WTC11 (cell line): Measurements from ENCODE around the gene GAS6. TPM values are rescaled to one million over a fixed set of nuclear protein-coding genes. Genes with fewer than 3 reads are reported as not detected.
A peak's percentile ranks its signal among the peaks of the same experiment; 100 is the strongest.

Experiments
- ATAC-seq: fragments of 200-7000 bp; cut with Tn5 transposase; 2 replicates; pipeline ENCODE4 v1.10.0; 2021; ENCODE audit warnings: mild to moderate bottlenecking, moderate library complexity
- CTCF ChIA-PET: fragments of 300-600 bp; sonication (Branson Sonifier 250); formaldehyde crosslinking; loops from one replicate; lab custom pipeline; 2021; ENCODE audit warnings: antibody characterized with exemption; lab: Charles Lee
- POLR2A ChIA-PET: fragments of 350-600 bp; sonication (Branson Sonifier 250); formaldehyde crosslinking; loops from one replicate; lab custom pipeline; 2021; ENCODE audit warnings: antibody characterized with exemption; lab: Charles Lee
- DNase-seq: peaks from one replicate; pipeline ENCODE4 v3.0.0; 2021; ENCODE audit warnings: low spot score
- H3K27ac Mint-ChIP-seq: 2 replicates; pipeline ENCODE4 v1.8.0; 2021; ENCODE audit warnings: mixed read lengths
- H3K27me3 Mint-ChIP-seq: 2 replicates; pipeline ENCODE4 v1.8.0; 2021; ENCODE audit warnings: low read depth, mild to moderate bottlenecking, moderate library complexity, mixed read lengths
- H3K36me3 Mint-ChIP-seq: 2 replicates; pipeline ENCODE4 v1.8.0; 2021; ENCODE audit warnings: mixed read lengths
- H3K4me1 Mint-ChIP-seq: 2 replicates; pipeline ENCODE4 v1.8.0; 2022; ENCODE audit warnings: mixed read lengths
- H3K4me3 Mint-ChIP-seq: 2 replicates; pipeline ENCODE4 v1.8.0; 2021; ENCODE audit warnings: mild to moderate bottlenecking, moderate library complexity, mixed read lengths
- H3K9me3 Mint-ChIP-seq: 2 replicates; pipeline ENCODE4 v1.8.0; 2021; ENCODE audit warnings: mixed read lengths
- CTCF ChIP-seq: fragments of 200-600 bp; IDR thresholded peaks from 2 replicates; pipeline ENCODE4 v1.8.0; 2022; ENCODE audit warnings: antibody characterized with exemption
- FOXJ3 ChIP-seq: sonication (generic); formaldehyde crosslinking; IDR thresholded peaks from 2 replicates; pipeline ENCODE4 v1.9.0; 2021; ENCODE audit warnings: missing genetic modification reagents, mild to moderate bottlenecking, borderline replicate concordance
- GABPB1 ChIP-seq: sonication (generic); formaldehyde crosslinking; IDR thresholded peaks from 2 replicates; pipeline ENCODE4 v1.8.1; 2023; ENCODE audit warnings: mild to moderate bottlenecking, missing genetic modification reagents
- MXD4 ChIP-seq: fragments of 250-450 bp; sonication (Bioruptor Pico); IDR thresholded peaks from 2 replicates; pipeline ENCODE4 v1.8.0; 2021; ENCODE audit warnings: mild to moderate bottlenecking, moderate library complexity, borderline replicate concordance
- MYBL2 ChIP-seq: sonication (generic); formaldehyde crosslinking; IDR thresholded peaks from 2 replicates; pipeline ENCODE4 v1.8.1; 2023; ENCODE audit warnings: mild to moderate bottlenecking, moderate library complexity, missing genetic modification reagents
- NFE2L1 ChIP-seq: sonication (generic); formaldehyde crosslinking; IDR thresholded peaks from 2 replicates; pipeline ENCODE4 v1.8.1; 2023; ENCODE audit warnings: missing genetic modification reagents
- NR1H2 ChIP-seq: sonication (generic); formaldehyde crosslinking; IDR thresholded peaks from 2 replicates; pipeline ENCODE4 v1.9.0; 2021; ENCODE audit warnings: mild to moderate bottlenecking, moderate library complexity, missing genetic modification reagents
- PRRX2 ChIP-seq: fragments of 250-450 bp; sonication (Bioruptor Pico); IDR thresholded peaks from 2 replicates; pipeline ENCODE4 v1.8.0; 2021; ENCODE audit warnings: mild to moderate bottlenecking
- RELA ChIP-seq: sonication (generic); formaldehyde crosslinking; IDR thresholded peaks from 2 replicates; pipeline ENCODE4 v1.8.1; 2022; ENCODE audit warnings: missing genetic modification reagents, mild to moderate bottlenecking, borderline replicate concordance
- SMAD3 ChIP-seq: sonication (generic); formaldehyde crosslinking; IDR thresholded peaks from 2 replicates; pipeline ENCODE4 v1.8.0; 2022; ENCODE audit warnings: missing genetic modification reagents, mild to moderate bottlenecking, borderline replicate concordance
- SMAD4 ChIP-seq: sonication (generic); formaldehyde crosslinking; IDR thresholded peaks from 2 replicates; pipeline ENCODE4 v1.8.0; 2022; ENCODE audit warnings: mild to moderate bottlenecking, missing genetic modification reagents
- TEAD1 ChIP-seq: sonication (generic); formaldehyde crosslinking; IDR thresholded peaks from 2 replicates; pipeline ENCODE4 v1.8.0; 2022; ENCODE audit warnings: mild to moderate bottlenecking, missing genetic modification reagents
- TEAD4 ChIP-seq: sonication (generic); formaldehyde crosslinking; IDR thresholded peaks from 2 replicates; pipeline ENCODE4 v1.8.0; 2022; ENCODE audit warnings: mild to moderate bottlenecking, missing genetic modification reagents
- ZNF138 ChIP-seq: sonication (generic); formaldehyde crosslinking; conservative IDR thresholded peaks from 2 replicates; pipeline ENCODE4 v1.8.1; 2022; ENCODE audit warnings: mild to moderate bottlenecking, moderate library complexity, missing genetic modification reagents
- ZNF219 ChIP-seq: sonication (generic); formaldehyde crosslinking; IDR thresholded peaks from 2 replicates; pipeline ENCODE4 v1.8.0; 2023; ENCODE audit warnings: missing genetic modification reagents, mild to moderate bottlenecking, borderline replicate concordance
- ZNF423 ChIP-seq: fragments of 250-450 bp; sonication (Bioruptor Pico); IDR thresholded peaks from 2 replicates; pipeline ENCODE4 v2.1.2; 2022; ENCODE audit warnings: mild to moderate bottlenecking, moderate library complexity
- total RNA-seq: library from RNA; stranded (reverse); gene quantifications from 3 replicates; pipeline ENCODE4 v1.2.3, GENCODE V29; 2021
- TF ChIP-seq, protein P1 (sequence below): sonication (generic); formaldehyde crosslinking; IDR thresholded peaks from 2 replicates; pipeline ENCODE4 v1.8.0; 2022; ENCODE audit warnings: mild to moderate bottlenecking, missing genetic modification reagents
- TF ChIP-seq, protein P2 (sequence below): sonication (generic); formaldehyde crosslinking; IDR thresholded peaks from 2 replicates; pipeline ENCODE4 v1.8.1; 2022; ENCODE audit warnings: low read depth, mild to moderate bottlenecking, moderate library complexity, missing genetic modification reagents, borderline replicate concordance
- TF ChIP-seq, protein P3 (sequence below): sonication (generic); formaldehyde crosslinking; IDR thresholded peaks from 2 replicates; pipeline ENCODE4 v1.8.0; 2023; ENCODE audit warnings: missing genetic modification reagents, mild to moderate bottlenecking, borderline replicate concordance

The GAS6 gene
- total RNA-seq, 1 experiment from 2014 or later, result 29.4 TPM

DNA sequence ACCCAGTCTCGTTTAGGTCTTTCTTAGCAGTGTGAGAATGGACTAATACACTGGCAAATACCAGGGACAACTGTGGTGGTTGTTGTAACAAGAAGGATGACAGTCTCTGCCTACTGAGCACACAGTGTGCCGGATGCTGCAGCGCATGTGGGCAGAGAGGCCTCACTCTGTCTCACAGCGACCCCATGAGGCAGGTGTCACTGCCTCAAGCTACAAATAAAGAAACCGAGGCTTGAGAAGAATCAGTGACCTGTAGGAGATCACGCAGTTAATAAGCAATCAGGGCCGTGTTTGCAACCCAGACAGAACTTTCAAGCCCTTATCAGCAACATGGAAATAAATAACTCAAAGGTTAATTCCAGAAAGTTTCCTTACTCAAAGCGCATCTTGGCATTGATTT is 40.5 kb upstream of the GAS6 start:
- ChIA-PET POLR2A (no interaction called here), CTCF (interaction anchor here (0.6 to 1.8 kb wide), 18 partner anchors 10 to 287 kb away, joined by 3 to 12 read pairs (median 3); no protein-coding TSS in a partner anchor)
- Mint-ChIP-seq H3K9me3 (peaks cover 4% of the 10 kb centered on the region; the same call in 1 of the 2 replicates), H3K27me3 (no peaks in the 10 kb centered on the region), H3K36me3 (no peaks in the 10 kb centered on the region), H3K4me1 (peaks cover 15% of the 10 kb centered on the region), H3K27ac (no peak overlapping the region), H3K4me3 (no peak overlapping the region)
- peak; percentile 66 for DNase-seq
- peak; percentile 54; the same call in 1 of the 2 replicates for TF ChIP-seq TEAD1 (CRISPR knock-in tag)
- no peak for TF ChIP-seq NFE2L1 (CRISPR knock-in tag)
- no peak for TF ChIP-seq FOXJ3 (CRISPR knock-in tag)
- TF ChIP-seq GABPB1 (CRISPR knock-in tag), result no peak
- no peak for TF ChIP-seq TEAD4 (CRISPR knock-in tag)
- 0 out of 2 replicates have a peak, but pooled peaks have one; percentile 33 for TF ChIP-seq CTCF
- TF ChIP-seq NR1H2 (CRISPR knock-in tag), result no peak
- TF ChIP-seq ZNF423 (CRISPR knock-in tag), result no peak
- TF ChIP-seq SMAD3 (CRISPR knock-in tag), result no peak
- TF ChIP-seq MXD4 (CRISPR knock-in tag), result no peak
- TF ChIP-seq ZNF138 (CRISPR knock-in tag), result no peak
- TF ChIP-seq, protein P1, sequence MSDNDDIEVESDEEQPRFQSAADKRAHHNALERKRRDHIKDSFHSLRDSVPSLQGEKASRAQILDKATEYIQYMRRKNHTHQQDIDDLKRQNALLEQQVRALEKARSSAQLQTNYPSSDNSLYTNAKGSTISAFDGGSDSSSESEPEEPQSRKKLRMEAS, result peak; percentile 45
- TF ChIP-seq RELA (CRISPR knock-in tag), result no peak
- TF ChIP-seq, protein P2, sequence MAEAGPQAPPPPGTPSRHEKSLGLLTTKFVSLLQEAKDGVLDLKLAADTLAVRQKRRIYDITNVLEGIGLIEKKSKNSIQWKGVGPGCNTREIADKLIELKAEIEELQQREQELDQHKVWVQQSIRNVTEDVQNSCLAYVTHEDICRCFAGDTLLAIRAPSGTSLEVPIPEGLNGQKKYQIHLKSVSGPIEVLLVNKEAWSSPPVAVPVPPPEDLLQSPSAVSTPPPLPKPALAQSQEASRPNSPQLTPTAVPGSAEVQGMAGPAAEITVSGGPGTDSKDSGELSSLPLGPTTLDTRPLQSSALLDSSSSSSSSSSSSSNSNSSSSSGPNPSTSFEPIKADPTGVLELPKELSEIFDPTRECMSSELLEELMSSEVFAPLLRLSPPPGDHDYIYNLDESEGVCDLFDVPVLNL, result no peak
- no peak for TF ChIP-seq PRRX2 (CRISPR knock-in tag)
- TF ChIP-seq ZNF219 (CRISPR knock-in tag), result no peak
- TF ChIP-seq SMAD4 (CRISPR knock-in tag), result no peak
- TF ChIP-seq, protein P3, sequence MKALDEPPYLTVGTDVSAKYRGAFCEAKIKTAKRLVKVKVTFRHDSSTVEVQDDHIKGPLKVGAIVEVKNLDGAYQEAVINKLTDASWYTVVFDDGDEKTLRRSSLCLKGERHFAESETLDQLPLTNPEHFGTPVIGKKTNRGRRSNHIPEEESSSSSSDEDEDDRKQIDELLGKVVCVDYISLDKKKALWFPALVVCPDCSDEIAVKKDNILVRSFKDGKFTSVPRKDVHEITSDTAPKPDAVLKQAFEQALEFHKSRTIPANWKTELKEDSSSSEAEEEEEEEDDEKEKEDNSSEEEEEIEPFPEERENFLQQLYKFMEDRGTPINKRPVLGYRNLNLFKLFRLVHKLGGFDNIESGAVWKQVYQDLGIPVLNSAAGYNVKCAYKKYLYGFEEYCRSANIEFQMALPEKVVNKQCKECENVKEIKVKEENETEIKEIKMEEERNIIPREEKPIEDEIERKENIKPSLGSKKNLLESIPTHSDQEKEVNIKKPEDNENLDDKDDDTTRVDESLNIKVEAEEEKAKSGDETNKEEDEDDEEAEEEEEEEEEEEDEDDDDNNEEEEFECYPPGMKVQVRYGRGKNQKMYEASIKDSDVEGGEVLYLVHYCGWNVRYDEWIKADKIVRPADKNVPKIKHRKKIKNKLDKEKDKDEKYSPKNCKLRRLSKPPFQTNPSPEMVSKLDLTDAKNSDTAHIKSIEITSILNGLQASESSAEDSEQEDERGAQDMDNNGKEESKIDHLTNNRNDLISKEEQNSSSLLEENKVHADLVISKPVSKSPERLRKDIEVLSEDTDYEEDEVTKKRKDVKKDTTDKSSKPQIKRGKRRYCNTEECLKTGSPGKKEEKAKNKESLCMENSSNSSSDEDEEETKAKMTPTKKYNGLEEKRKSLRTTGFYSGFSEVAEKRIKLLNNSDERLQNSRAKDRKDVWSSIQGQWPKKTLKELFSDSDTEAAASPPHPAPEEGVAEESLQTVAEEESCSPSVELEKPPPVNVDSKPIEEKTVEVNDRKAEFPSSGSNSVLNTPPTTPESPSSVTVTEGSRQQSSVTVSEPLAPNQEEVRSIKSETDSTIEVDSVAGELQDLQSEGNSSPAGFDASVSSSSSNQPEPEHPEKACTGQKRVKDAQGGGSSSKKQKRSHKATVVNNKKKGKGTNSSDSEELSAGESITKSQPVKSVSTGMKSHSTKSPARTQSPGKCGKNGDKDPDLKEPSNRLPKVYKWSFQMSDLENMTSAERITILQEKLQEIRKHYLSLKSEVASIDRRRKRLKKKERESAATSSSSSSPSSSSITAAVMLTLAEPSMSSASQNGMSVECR, result no peak
- peak; percentile 93 for ATAC-seq

DNA sequence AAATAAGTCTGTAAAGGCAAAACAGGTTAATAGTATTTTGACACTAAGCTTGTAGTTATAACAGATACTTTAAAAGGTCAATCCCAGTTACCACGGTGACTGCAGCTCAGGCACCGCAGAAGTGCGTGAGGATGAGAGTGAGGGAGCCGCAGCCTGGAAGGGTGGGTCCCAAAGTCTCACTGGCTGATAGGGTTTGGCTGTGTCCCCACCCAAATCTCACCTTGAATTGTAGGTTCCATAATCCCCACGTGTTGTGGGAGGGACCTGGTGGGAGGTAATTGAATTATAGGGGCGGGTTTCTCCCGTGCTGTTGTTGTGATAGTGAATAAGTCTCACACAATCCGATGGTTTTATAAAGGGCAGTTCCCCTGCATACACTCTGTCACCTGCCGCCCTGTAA is 40.0 kb upstream of the GAS6 start:
- no peak overlapping the region for H3K27ac Mint-ChIP-seq
- no peak overlapping the region for H3K4me3 Mint-ChIP-seq
- ChIA-PET POLR2A (no interaction called here), CTCF (interaction anchor here (0.6 to 1.8 kb wide), 10 partner anchors 13 to 180 kb away, joined by 3 to 12 read pairs (median 4); no protein-coding TSS in a partner anchor)
- H3K9me3 Mint-ChIP-seq, result peaks cover 4% of the 10 kb centered on the region; the same call in 1 of the 2 replicates
- no peaks in the 10 kb centered on the region for H3K36me3 Mint-ChIP-seq
- no peaks in the 10 kb centered on the region for H3K27me3 Mint-ChIP-seq
- no peak for TF ChIP-seq ZNF423 (CRISPR knock-in tag)
- no peak for TF ChIP-seq MYBL2
- peaks cover 12% of the 10 kb centered on the region for H3K4me1 Mint-ChIP-seq
- no peak for ATAC-seq
- no peak for DNase-seq
